ENCODE data around the gene GHR. TPM values are rescaled to one million over a fixed set of nuclear protein-coding genes. Genes with fewer than 3 reads are reported as not detected.

GHR gene
- total RNA-seq, 1 donor from 2014 or later: not detected

GRCh38 chr5:42632354-42632900, 209.2 kb downstream of the GHR start:
- H3K9me3 Mint-ChIP-seq: no peaks in the 10 kb centered on the region
- no peaks in the 10 kb centered on the region for H3K36me3 Mint-ChIP-seq (ENCODE audit: low read depth)
- H3K27ac Mint-ChIP-seq: no peak overlapping the region
- no peaks in the 10 kb centered on the region for H3K4me1 Mint-ChIP-seq (ENCODE audit: low read depth)
- peaks cover 2% of the 10 kb centered on the region for H3K27me3 Mint-ChIP-seq (ENCODE audit: insufficient read depth)
- intact Hi-C loops (cut with micrococcal nuclease): no loop called here
- H3K4me3 Mint-ChIP-seq: no peak overlapping the region
- no peak for DNase-seq (ENCODE audit: low spot score)

- DNase-seq (ENCODE audit: low spot score): no peak
- no peaks in the 10 kb centered on the region for H3K36me3 Mint-ChIP-seq (ENCODE audit: low read depth)
- H3K4me1 Mint-ChIP-seq (ENCODE audit: low read depth): no peaks in the 10 kb centered on the region
- intact Hi-C loops (cut with micrococcal nuclease): no loop called here
- no peak overlapping the region for H3K4me3 Mint-ChIP-seq
- H3K9me3 Mint-ChIP-seq: no peaks in the 10 kb centered on the region
- no peak overlapping the region for H3K27ac Mint-ChIP-seq
- peaks cover 2% of the 10 kb centered on the region for H3K27me3 Mint-ChIP-seq (ENCODE audit: insufficient read depth)
Observed at GRCh38 chr5:42634575-42634974, 211.3 kb downstream of the GHR start.

GRCh38 chr5:42636425-42636824, 213.2 kb downstream of the GHR start:
- H3K9me3 Mint-ChIP-seq: no peaks in the 10 kb centered on the region
- DNase-seq (ENCODE audit: low spot score): no peak
- H3K4me3 Mint-ChIP-seq: no peak overlapping the region
- H3K4me1 Mint-ChIP-seq (ENCODE audit: low read depth): no peaks in the 10 kb centered on the region
- H3K27ac Mint-ChIP-seq: no peak overlapping the region
- peaks cover 2% of the 10 kb centered on the region for H3K27me3 Mint-ChIP-seq (ENCODE audit: insufficient read depth)
- H3K36me3 Mint-ChIP-seq (ENCODE audit: low read depth): no peaks in the 10 kb centered on the region
- intact Hi-C loops (cut with micrococcal nuclease): no loop called here

- Mint-ChIP-seq H3K4me1 (ENCODE audit: low read depth) (no peaks in the 10 kb centered on the region), H3K27ac (no peak overlapping the region), H3K27me3 (ENCODE audit: insufficient read depth) (peaks cover 2% of the 10 kb centered on the region), H3K36me3 (ENCODE audit: low read depth) (no peaks in the 10 kb centered on the region), H3K9me3 (no peaks in the 10 kb centered on the region), H3K4me3 (no peak overlapping the region)
- intact Hi-C loops (cut with micrococcal nuclease): no loop called here
- DNase-seq (ENCODE audit: low spot score): no peak
Observed at GRCh38 chr5:42636946-42637345, 213.7 kb downstream of the GHR start.

GRCh38 chr5:42638972-42639371, 215.7 kb downstream of the GHR start:
- Mint-ChIP-seq H3K27ac (no peak overlapping the region), H3K27me3 (ENCODE audit: insufficient read depth) (no peaks in the 10 kb centered on the region), H3K4me1 (ENCODE audit: low read depth) (no peaks in the 10 kb centered on the region), H3K9me3 (no peaks in the 10 kb centered on the region), H3K36me3 (ENCODE audit: low read depth) (no peaks in the 10 kb centered on the region), H3K4me3 (no peak overlapping the region)
- DNase-seq (ENCODE audit: low spot score): no peak
- intact Hi-C loops (cut with micrococcal nuclease): no loop called here

GRCh38 chr5:42640835-42641234, 217.6 kb downstream of the GHR start:
- Mint-ChIP-seq H3K4me1 (ENCODE audit: low read depth) (no peaks in the 10 kb centered on the region), H3K4me3 (no peak overlapping the region), H3K9me3 (no peaks in the 10 kb centered on the region), H3K27ac (no peak overlapping the region), H3K27me3 (ENCODE audit: insufficient read depth) (peaks cover 3% of the 10 kb centered on the region), H3K36me3 (ENCODE audit: low read depth) (no peaks in the 10 kb centered on the region)
- intact Hi-C loops (cut with micrococcal nuclease): no loop called here
- DNase-seq (ENCODE audit: low spot score): no peak

- Mint-ChIP-seq H3K36me3 (ENCODE audit: low read depth) (no peaks in the 10 kb centered on the region), H3K4me3 (no peak overlapping the region), H3K4me1 (ENCODE audit: low read depth) (no peaks in the 10 kb centered on the region), H3K9me3 (no peaks in the 10 kb centered on the region), H3K27ac (no peak overlapping the region), H3K27me3 (ENCODE audit: insufficient read depth) (peaks cover 3% of the 10 kb centered on the region)
- no peak for DNase-seq (ENCODE audit: low spot score)
- intact Hi-C loops (cut with micrococcal nuclease): no loop called here
Observed at GRCh38 chr5:42641336-42642005, 218.2 kb downstream of the GHR start.

- no peak overlapping the region for H3K27ac Mint-ChIP-seq
- H3K4me3 Mint-ChIP-seq: no peak overlapping the region
- no peaks in the 10 kb centered on the region for H3K36me3 Mint-ChIP-seq (ENCODE audit: low read depth)
- peaks cover 3% of the 10 kb centered on the region for H3K27me3 Mint-ChIP-seq (ENCODE audit: insufficient read depth)
- intact Hi-C loops (cut with micrococcal nuclease): no loop called here
- H3K4me1 Mint-ChIP-seq (ENCODE audit: low read depth): no peaks in the 10 kb centered on the region
- no peak for DNase-seq (ENCODE audit: low spot score)
- no peaks in the 10 kb centered on the region for H3K9me3 Mint-ChIP-seq
Observed at GRCh38 chr5:42642006-42642405, 218.8 kb downstream of the GHR start.

- H3K27me3 Mint-ChIP-seq (ENCODE audit: insufficient read depth): peaks cover 3% of the 10 kb centered on the region
- intact Hi-C loops (cut with micrococcal nuclease): no loop called here
- no peaks in the 10 kb centered on the region for H3K4me1 Mint-ChIP-seq (ENCODE audit: low read depth)
- no peak for DNase-seq (ENCODE audit: low spot score)
- no peak overlapping the region for H3K4me3 Mint-ChIP-seq
- no peaks in the 10 kb centered on the region for H3K36me3 Mint-ChIP-seq (ENCODE audit: low read depth)
- no peaks in the 10 kb centered on the region for H3K9me3 Mint-ChIP-seq
- H3K27ac Mint-ChIP-seq: no peak overlapping the region
Observed at GRCh38 chr5:42643360-42643759, 220.1 kb downstream of the GHR start.

GRCh38 chr5:42645138-42645537, 221.9 kb downstream of the GHR start:
- Mint-ChIP-seq H3K9me3 (no peaks in the 10 kb centered on the region), H3K36me3 (ENCODE audit: low read depth) (no peaks in the 10 kb centered on the region), H3K27ac (no peak overlapping the region), H3K4me1 (ENCODE audit: low read depth) (no peaks in the 10 kb centered on the region), H3K27me3 (ENCODE audit: insufficient read depth) (peaks cover 3% of the 10 kb centered on the region), H3K4me3 (no peak overlapping the region)
- DNase-seq (ENCODE audit: low spot score): no peak
- intact Hi-C loops (cut with micrococcal nuclease): no loop called here

- Mint-ChIP-seq H3K4me1 (ENCODE audit: low read depth) (no peaks in the 10 kb centered on the region), H3K36me3 (ENCODE audit: low read depth) (no peaks in the 10 kb centered on the region), H3K4me3 (no peak overlapping the region), H3K9me3 (no peaks in the 10 kb centered on the region), H3K27me3 (ENCODE audit: insufficient read depth) (peaks cover 9% of the 10 kb centered on the region), H3K27ac (no peak overlapping the region)
- intact Hi-C loops (cut with micrococcal nuclease): no loop called here
- no peak for DNase-seq (ENCODE audit: low spot score)
Observed at GRCh38 chr5:42648036-42648435, 224.8 kb downstream of the GHR start.

- intact Hi-C loops (cut with micrococcal nuclease): no loop called here
- H3K4me3 Mint-ChIP-seq: no peak overlapping the region
- H3K36me3 Mint-ChIP-seq (ENCODE audit: low read depth): no peaks in the 10 kb centered on the region
- no peaks in the 10 kb centered on the region for H3K4me1 Mint-ChIP-seq (ENCODE audit: low read depth)
- H3K27me3 Mint-ChIP-seq (ENCODE audit: insufficient read depth): peaks cover 9% of the 10 kb centered on the region
- H3K27ac Mint-ChIP-seq: no peak overlapping the region
- H3K9me3 Mint-ChIP-seq: no peaks in the 10 kb centered on the region
- DNase-seq (ENCODE audit: low spot score): no peak
Observed at GRCh38 chr5:42648915-42649314, 225.7 kb downstream of the GHR start.

GRCh38 chr5:42650084-42650483, 226.8 kb downstream of the GHR start:
- Mint-ChIP-seq H3K4me3 (no peak overlapping the region), H3K36me3 (ENCODE audit: low read depth) (no peaks in the 10 kb centered on the region), H3K4me1 (ENCODE audit: low read depth) (no peaks in the 10 kb centered on the region), H3K27ac (no peak overlapping the region), H3K27me3 (ENCODE audit: insufficient read depth) (peaks cover 5% of the 10 kb centered on the region), H3K9me3 (no peaks in the 10 kb centered on the region)
- no peak for DNase-seq (ENCODE audit: low spot score)
- intact Hi-C loops (cut with micrococcal nuclease): no loop called here

GRCh38 chr5:42653705-42654104, 230.5 kb downstream of the GHR start:
- Mint-ChIP-seq H3K36me3 (ENCODE audit: low read depth) (no peaks in the 10 kb centered on the region), H3K4me1 (ENCODE audit: low read depth) (no peaks in the 10 kb centered on the region), H3K9me3 (no peaks in the 10 kb centered on the region), H3K4me3 (no peak overlapping the region), H3K27ac (no peak overlapping the region), H3K27me3 (ENCODE audit: insufficient read depth) (peaks cover 5% of the 10 kb centered on the region)
- no peak for DNase-seq (ENCODE audit: low spot score)
- intact Hi-C loops (cut with micrococcal nuclease): no loop called here
